ENCODE data around the gene HEMGN.

DNA sequence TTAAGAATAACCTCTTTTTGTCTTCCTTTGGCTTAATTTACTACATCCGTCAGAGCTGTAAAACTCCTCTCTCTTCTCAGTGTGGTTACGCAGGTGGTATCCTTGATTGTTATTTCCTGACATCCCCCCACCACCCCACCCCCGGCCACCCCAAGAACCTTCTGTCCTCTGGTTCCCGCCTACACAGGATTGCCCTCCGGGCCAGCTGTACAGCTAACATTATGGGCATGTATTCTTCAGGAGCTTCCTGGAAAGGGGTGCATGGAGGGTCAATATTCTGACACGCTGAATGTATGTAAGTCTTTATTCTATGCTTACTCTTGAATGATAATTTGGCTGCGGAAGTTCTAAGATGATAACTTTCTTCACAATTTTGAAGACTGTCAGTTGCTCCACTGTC is 32.2 kb upstream of the HEMGN start:
- TF ChIP-seq, protein P1, sequence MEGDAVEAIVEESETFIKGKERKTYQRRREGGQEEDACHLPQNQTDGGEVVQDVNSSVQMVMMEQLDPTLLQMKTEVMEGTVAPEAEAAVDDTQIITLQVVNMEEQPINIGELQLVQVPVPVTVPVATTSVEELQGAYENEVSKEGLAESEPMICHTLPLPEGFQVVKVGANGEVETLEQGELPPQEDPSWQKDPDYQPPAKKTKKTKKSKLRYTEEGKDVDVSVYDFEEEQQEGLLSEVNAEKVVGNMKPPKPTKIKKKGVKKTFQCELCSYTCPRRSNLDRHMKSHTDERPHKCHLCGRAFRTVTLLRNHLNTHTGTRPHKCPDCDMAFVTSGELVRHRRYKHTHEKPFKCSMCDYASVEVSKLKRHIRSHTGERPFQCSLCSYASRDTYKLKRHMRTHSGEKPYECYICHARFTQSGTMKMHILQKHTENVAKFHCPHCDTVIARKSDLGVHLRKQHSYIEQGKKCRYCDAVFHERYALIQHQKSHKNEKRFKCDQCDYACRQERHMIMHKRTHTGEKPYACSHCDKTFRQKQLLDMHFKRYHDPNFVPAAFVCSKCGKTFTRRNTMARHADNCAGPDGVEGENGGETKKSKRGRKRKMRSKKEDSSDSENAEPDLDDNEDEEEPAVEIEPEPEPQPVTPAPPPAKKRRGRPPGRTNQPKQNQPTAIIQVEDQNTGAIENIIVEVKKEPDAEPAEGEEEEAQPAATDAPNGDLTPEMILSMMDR (conservative IDR thresholded peaks at IDR 0.05; ENCODE audit: low read depth, low read length): no peak
- TF ChIP-seq POLR2A (IDR thresholded peaks at IDR 0.05; ENCODE audit: low read depth, low read length): no peak
